Medulla oblongata (tissue), 1 donor: ENCODE results near the gene RHOF.
"Not testable (repeated sequence)": the region's sequence is repeated elsewhere in the genome, so short reads cannot be mapped to it uniquely, and the experiment has no call there.

ENCODE experiments used
- DNase-seq: peaks from one replicate; pipeline ENCODE4 v3.0.0-alpha.2; 2015; ENCODE audit errors: extremely low spot score

The RHOF gene

GRCh38 chr12:121792607-121793439 is 665 bp downstream of the RHOF start:
- no peak for DNase-seq

GRCh38 chr12:121791671-121792551 is 1.6 kb downstream of the RHOF start:
- no peak for DNase-seq

- DNase-seq = not testable (repeated sequence)
These were observed 2.7 kb downstream of the RHOF start for GRCh38 chr12:121790785-121791184.

GRCh38 chr12:121789800-121790728 is 3.4 kb downstream of the RHOF start:
- peak; percentile 72 for DNase-seq

- DNase-seq = no peak
These were observed 4.2 kb downstream of the RHOF start for GRCh38 chr12:121789233-121789781.

- DNase-seq = no peak
These were observed 5.2 kb downstream of the RHOF start for GRCh38 chr12:121788176-121788818.

GRCh38 chr12:121787063-121788025 is 6.1 kb downstream of the RHOF start:
- DNase-seq = no peak

GRCh38 chr12:121786440-121786825 is 7.1 kb downstream of the RHOF start:
- no peak for DNase-seq

- no peak for DNase-seq
These were observed 9.0 kb downstream of the RHOF start for GRCh38 chr12:121784460-121784859.

GRCh38 chr12:121783766-121784165 is 9.7 kb downstream of the RHOF start:
- DNase-seq = no peak

GRCh38 chr12:121781998-121782979 is 11.2 kb downstream of the RHOF start:
- DNase-seq = no peak

GRCh38 chr12:121781484-121781997 is 11.9 kb downstream of the RHOF start:
- no peak for DNase-seq

- no peak for DNase-seq
These were observed 13.1 kb downstream of the RHOF start for GRCh38 chr12:121780429-121780828.

- DNase-seq = no peak
These were observed 14.0 kb downstream of the RHOF start for GRCh38 chr12:121779422-121779895.

GRCh38 chr12:121778567-121779421 is 14.7 kb downstream of the RHOF start:
- no peak for DNase-seq

GRCh38 chr12:121776190-121777098 is 17.0 kb downstream of the RHOF start:
- DNase-seq = peak; percentile 72
